ENCODE results near the gene PRKCB.

Gene PRKCB

GRCh38 chr16:24116989-24117388, 281.2 kb downstream of the PRKCB start:
- no peaks in the 10 kb centered on the region for H3K27me3 ChIP-seq (ENCODE audit: insufficient read depth, poor library complexity, severe bottlenecking)
- H3K27ac ChIP-seq (replicated peaks) = no peak overlapping the region
- no peak overlapping the region for H3K4me3 ChIP-seq (replicated peaks; ENCODE audit: insufficient read depth, low read length)
- TF ChIP-seq POLR2AphosphoS5 (IDR thresholded peaks at IDR 0.05; ENCODE audit: low read depth) = no peak
- no peak for TF ChIP-seq GABPA (IDR thresholded peaks at IDR 0.05; ENCODE audit: low read depth)
- no peak for DNase-seq (ENCODE audit: low read depth in 1 of 2, low spot score in 1 of 2)

DNA sequence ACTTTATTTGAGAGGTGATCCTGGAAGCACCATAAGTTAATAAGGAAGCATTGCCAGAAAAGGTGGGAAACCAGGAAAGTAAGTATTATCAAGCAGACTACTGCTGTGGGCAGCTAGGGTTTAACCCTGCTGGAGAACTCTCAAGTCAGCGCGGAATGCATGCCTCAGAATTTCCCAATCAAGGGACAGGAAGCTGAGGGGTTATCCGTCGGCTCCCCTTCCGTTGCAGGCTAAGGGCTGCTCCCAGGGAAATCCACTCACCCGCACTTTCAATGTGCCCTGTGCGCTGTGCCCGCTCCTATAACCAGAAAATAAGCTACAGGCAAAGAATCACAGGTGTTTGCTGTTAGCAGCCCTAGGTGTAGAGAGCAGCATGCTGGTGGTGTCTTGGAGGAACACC, 281.9 kb downstream of the PRKCB start:
- TF ChIP-seq REST (IDR thresholded peaks at IDR 0.05; ENCODE audit: insufficient replicate concordance, low read depth) (no peak), POLR2AphosphoS5 (IDR thresholded peaks at IDR 0.05; ENCODE audit: low read depth) (no peak), SPI1 (IDR thresholded peaks at IDR 0.05; ENCODE audit: borderline replicate concordance, low read depth) (no peak), GABPA (IDR thresholded peaks at IDR 0.05; ENCODE audit: low read depth) (no peak)
- TF ChIP-seq, protein P1, sequence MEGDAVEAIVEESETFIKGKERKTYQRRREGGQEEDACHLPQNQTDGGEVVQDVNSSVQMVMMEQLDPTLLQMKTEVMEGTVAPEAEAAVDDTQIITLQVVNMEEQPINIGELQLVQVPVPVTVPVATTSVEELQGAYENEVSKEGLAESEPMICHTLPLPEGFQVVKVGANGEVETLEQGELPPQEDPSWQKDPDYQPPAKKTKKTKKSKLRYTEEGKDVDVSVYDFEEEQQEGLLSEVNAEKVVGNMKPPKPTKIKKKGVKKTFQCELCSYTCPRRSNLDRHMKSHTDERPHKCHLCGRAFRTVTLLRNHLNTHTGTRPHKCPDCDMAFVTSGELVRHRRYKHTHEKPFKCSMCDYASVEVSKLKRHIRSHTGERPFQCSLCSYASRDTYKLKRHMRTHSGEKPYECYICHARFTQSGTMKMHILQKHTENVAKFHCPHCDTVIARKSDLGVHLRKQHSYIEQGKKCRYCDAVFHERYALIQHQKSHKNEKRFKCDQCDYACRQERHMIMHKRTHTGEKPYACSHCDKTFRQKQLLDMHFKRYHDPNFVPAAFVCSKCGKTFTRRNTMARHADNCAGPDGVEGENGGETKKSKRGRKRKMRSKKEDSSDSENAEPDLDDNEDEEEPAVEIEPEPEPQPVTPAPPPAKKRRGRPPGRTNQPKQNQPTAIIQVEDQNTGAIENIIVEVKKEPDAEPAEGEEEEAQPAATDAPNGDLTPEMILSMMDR (IDR thresholded peaks at IDR 0.05; ENCODE audit: insufficient read depth, low read length) = no peak
- Histone ChIP-seq H3K27ac (replicated peaks) (no peak overlapping the region), H3K27me3 (ENCODE audit: insufficient read depth, poor library complexity, severe bottlenecking) (no peaks in the 10 kb centered on the region), H3K4me3 (replicated peaks; ENCODE audit: insufficient read depth, low read length) (no peak overlapping the region)
- DNase-seq (ENCODE audit: low read depth in 1 of 2, low spot score in 1 of 2) = no peak

DNA sequence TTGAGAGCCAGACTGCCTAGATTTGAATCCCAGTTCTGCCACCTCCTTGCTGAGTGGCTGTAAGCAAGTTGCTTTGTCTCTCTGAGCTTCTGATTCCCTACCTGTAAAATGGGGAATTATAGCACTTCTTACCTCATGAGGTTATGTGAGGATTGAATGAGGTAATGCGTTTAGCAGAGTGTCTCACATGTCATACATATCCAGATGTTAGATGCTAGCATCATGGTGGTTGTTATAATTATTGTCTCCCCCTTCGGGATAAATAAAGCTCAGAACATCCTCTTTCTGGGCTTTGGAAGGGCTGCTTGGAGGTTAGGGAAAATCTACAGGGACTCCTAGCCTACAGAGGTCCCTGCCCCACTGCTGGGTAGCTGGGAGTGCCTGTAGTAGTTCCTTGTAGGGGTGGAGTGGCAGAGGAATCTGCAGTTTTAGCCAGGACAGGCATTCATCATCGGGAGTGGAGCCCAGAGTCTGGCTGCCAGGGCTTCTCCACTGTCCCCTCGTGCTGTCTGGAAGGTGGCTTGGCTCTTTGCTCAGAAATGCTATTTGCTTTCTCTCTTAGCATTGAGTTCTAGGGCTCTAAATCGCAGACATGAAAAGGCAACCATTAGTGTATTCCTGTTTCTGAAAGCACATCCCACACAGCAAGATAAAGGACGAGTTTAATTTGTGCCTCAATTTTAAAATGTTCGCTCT, 282.5 kb downstream of the PRKCB start:
- Histone ChIP-seq H3K27ac (replicated peaks) (no peak overlapping the region), H3K27me3 (ENCODE audit: insufficient read depth, poor library complexity, severe bottlenecking) (no peaks in the 10 kb centered on the region), H3K4me3 (replicated peaks; ENCODE audit: insufficient read depth, low read length) (no peak overlapping the region)
- TF ChIP-seq GABPA (IDR thresholded peaks at IDR 0.05; ENCODE audit: low read depth) (no peak), POLR2AphosphoS5 (IDR thresholded peaks at IDR 0.05; ENCODE audit: low read depth) (no peak), SPI1 (IDR thresholded peaks at IDR 0.05; ENCODE audit: borderline replicate concordance, low read depth) (no peak), REST (IDR thresholded peaks at IDR 0.05; ENCODE audit: insufficient replicate concordance, low read depth) (no peak)
- TF ChIP-seq, protein P1 (IDR thresholded peaks at IDR 0.05; ENCODE audit: insufficient read depth, low read length) = no peak
- no peak for DNase-seq (ENCODE audit: low read depth in 1 of 2, low spot score in 1 of 2)

DNA sequence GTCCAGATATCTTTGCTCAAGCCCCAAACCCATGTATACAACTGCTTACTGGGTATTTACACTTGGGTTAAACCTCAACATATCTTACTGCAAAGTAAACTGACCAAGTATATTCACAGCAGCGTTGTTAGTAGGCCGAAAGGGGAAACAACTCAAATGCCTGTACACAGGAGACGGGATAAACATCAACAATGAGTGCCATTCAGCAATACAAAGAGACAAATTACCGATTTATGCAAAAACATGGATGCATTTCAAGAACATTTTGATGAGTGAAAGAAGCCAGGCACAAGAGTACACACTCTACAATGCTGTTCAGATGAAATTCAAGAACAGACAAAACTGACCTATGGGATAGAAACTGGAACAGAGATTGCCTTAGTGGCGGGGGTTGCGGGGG, 284.0 kb downstream of the PRKCB start:
- no peak for TF ChIP-seq POLR2AphosphoS5 (IDR thresholded peaks at IDR 0.05; ENCODE audit: low read depth)
- no peak for TF ChIP-seq GABPA (IDR thresholded peaks at IDR 0.05; ENCODE audit: low read depth)

GRCh38 chr16:24123275-24123674, 287.5 kb downstream of the PRKCB start:
- no peaks in the 10 kb centered on the region for H3K27me3 ChIP-seq (ENCODE audit: insufficient read depth, poor library complexity, severe bottlenecking)

More for the DNA sequence above, 284.0 kb downstream of the PRKCB start:
- Histone ChIP-seq H3K27ac (replicated peaks) (no peak overlapping the region), H3K27me3 (ENCODE audit: insufficient read depth, poor library complexity, severe bottlenecking) (no peaks in the 10 kb centered on the region), H3K4me3 (replicated peaks; ENCODE audit: insufficient read depth, low read length) (no peak overlapping the region)
- no peak for DNase-seq (ENCODE audit: low read depth in 1 of 2, low spot score in 1 of 2)

More at GRCh38 chr16:24123275-24123674, 287.5 kb downstream of the PRKCB start:
- Histone ChIP-seq H3K27ac (replicated peaks) (no peak overlapping the region), H3K4me3 (replicated peaks; ENCODE audit: insufficient read depth, low read length) (no peak overlapping the region)
- no peak for TF ChIP-seq SPI1 (IDR thresholded peaks at IDR 0.05; ENCODE audit: borderline replicate concordance, low read depth)
- no peak for TF ChIP-seq REST (IDR thresholded peaks at IDR 0.05; ENCODE audit: insufficient replicate concordance, low read depth)
- no peak for TF ChIP-seq GABPA (IDR thresholded peaks at IDR 0.05; ENCODE audit: low read depth)
- TF ChIP-seq POLR2AphosphoS5 (IDR thresholded peaks at IDR 0.05; ENCODE audit: low read depth) = no peak
- no peak for DNase-seq (ENCODE audit: low read depth in 1 of 2, low spot score in 1 of 2)

All from HL-60 (cell line).